Fibroblast of lung (primary cell): ENCODE results near the gene GTF3C2. TPM values are rescaled to one million over a fixed set of nuclear protein-coding genes. Genes with fewer than 3 reads are reported as not detected.
"Not testable (repeated sequence)": the region's sequence is repeated elsewhere in the genome, so short reads cannot be mapped to it uniquely, and the experiment has no call there.

Experiments
- DNase-seq, 2 donors: peaks; one replicate each; pipeline versions ENCODE4 v3.0.0 to v3.0.0-alpha.2; 2010; ENCODE audit warnings: low read depth in 2 of 2
- H2AFZ ChIP-seq: 2 replicates; pipeline ENCODE4 v1.5.1; 2012; ENCODE audit warnings: low read length, control low read depth, inconsistent platforms
- H3K27ac ChIP-seq: 2 replicates; pipeline ENCODE4 v1.5.1; 2011; ENCODE audit warnings: low read length, control low read depth; ENCODE audit not compliant: insufficient read depth
- H3K27me3 ChIP-seq: 2 replicates; pipeline ENCODE4 v1.5.1; 2011; ENCODE audit warnings: mild to moderate bottlenecking, low read length; ENCODE audit not compliant: control insufficient read depth, insufficient read depth
- H3K36me3 ChIP-seq: 2 replicates; pipeline ENCODE4 v1.5.1; 2011; ENCODE audit warnings: low read length; ENCODE audit not compliant: control insufficient read depth, insufficient read depth
- H3K4me1 ChIP-seq: 2 replicates; pipeline ENCODE4 v1.5.1; 2011; ENCODE audit warnings: low read length; ENCODE audit not compliant: control insufficient read depth, insufficient read depth; ENCODE audit errors: extremely low read depth
- H3K4me2 ChIP-seq: 2 replicates; pipeline ENCODE4 v1.5.1; 2011; ENCODE audit warnings: low read length, control low read depth; ENCODE audit not compliant: insufficient read depth; ENCODE audit errors: extremely low read depth
- H3K4me3 ChIP-seq, 4 experiments: fragments of 200-600 bp in 1 of 4; sonication (generic) in 1 of 4; replicated peaks in 1 of 4; 2 replicates each; pipeline ENCODE4 v1.5.1; 2011 to 2016; ENCODE audit warnings: low read length in 4 of 4, low read depth in 3 of 4, mild to moderate bottlenecking in 3 of 4, control low read depth in 2 of 4, inconsistent platforms in 1 of 4, mixed read lengths in 1 of 4; ENCODE audit not compliant: insufficient read depth in 1 of 4; ENCODE audit errors: control extremely low read depth in 1 of 4
- H3K79me2 ChIP-seq: 2 replicates; pipeline ENCODE4 v1.5.1; 2012; ENCODE audit warnings: mild to moderate bottlenecking, low read length, inconsistent platforms; ENCODE audit not compliant: control insufficient read depth, insufficient read depth
- H3K9ac ChIP-seq: 2 replicates; pipeline ENCODE4 v1.5.1; 2011; ENCODE audit warnings: mild to moderate bottlenecking, low read length, control low read depth; ENCODE audit not compliant: insufficient read depth
- H3K9me3 ChIP-seq: 2 replicates; pipeline ENCODE4 v1.5.1; 2012; ENCODE audit warnings: low read depth, low read length; ENCODE audit not compliant: control insufficient read depth, insufficient read depth
- H4K20me1 ChIP-seq: 2 replicates; pipeline ENCODE4 v1.5.1; 2011; ENCODE audit warnings: low read length; ENCODE audit not compliant: control insufficient read depth, insufficient read depth; ENCODE audit errors: extremely low read depth
- EZH2 ChIP-seq: IDR thresholded peaks from 2 replicates; pipeline ENCODE4 v1.5.1; 2012; ENCODE audit warnings: low read length, control low read depth, mild to moderate bottlenecking; ENCODE audit errors: missing control alignments
- polyA plus RNA-seq, 2 donors: library from polyadenylated mRNA; depleted of rRNA in 1 of 2; stranded (reverse) in 1 of 2; unstranded in 1 of 2; fragments of >200 nt; gene quantifications; 2 replicates each; pipeline ENCODE4 v1.2.1, GENCODE V29; 2011 to 2012; ENCODE audit warnings: missing spikeins in 1 of 2
- total RNA-seq: library from RNA; depleted of rRNA; stranded (reverse); fragments of >200 nt; gene quantifications from 2 replicates; pipeline ENCODE4 v1.2.1, GENCODE V29; 2014
- TF ChIP-seq, protein P1 (sequence below), 2 donors: IDR thresholded peaks in 1 of 2; conservative IDR thresholded peaks in 1 of 2; 1 replicate in 1 of 2; 2 replicates in 1 of 2; pipeline ENCODE4 v1.5.1; 2011 to 2012; ENCODE audit warnings: low read length in 2 of 2, control low read depth in 1 of 2, inconsistent platforms in 1 of 2, low read depth in 1 of 2, mild to moderate bottlenecking in 1 of 2

GTF3C2 gene
- total and polyA plus RNA-seq, 2 donors (not counting 1 experiment from before 2014, with no cell fraction given) = 19.2 to 30.2 TPM

DNA sequence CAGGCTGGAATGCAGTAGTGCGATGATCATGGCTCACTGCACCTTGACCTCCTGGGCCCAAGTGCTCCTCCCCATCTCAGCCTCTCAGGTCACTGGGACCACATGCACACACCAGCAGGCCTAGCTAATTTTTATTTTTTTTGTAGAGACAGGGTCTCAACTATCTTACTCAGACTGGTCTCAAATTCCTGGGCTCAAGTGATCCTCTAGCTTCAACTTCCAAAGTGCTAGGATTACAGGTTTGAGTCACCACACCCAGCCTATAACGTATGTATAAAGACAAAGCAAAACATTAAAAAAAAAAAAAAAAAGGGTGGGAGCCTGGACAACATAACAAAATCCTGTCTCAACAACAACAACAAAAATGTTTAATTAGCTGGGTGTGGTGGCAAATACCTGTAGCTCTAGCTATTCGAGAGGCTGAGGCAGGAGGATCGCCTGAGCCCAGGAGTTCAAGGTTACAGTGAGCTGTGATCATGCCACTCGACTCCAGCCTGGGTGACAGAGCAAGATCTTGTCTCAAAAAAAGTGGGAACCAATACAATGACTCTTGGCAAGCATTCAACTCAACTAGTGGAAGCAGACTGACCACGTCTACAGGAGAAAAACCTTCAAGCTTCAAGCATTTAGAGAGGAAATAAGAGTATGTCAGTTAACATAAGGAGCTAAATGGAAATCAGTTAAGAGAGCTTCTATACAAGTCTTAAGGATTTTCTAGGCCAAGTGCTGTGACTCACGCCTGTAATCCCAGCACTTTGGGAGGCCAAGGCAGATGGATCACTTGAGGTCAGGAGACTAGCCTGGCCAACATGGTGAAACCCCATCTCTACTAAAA, 2.6 kb downstream of the GTF3C2 start:
- Histone ChIP-seq H3K4me2 (no peak overlapping the region), H3K4me1 (peaks cover 8% of the 10 kb centered on the region), H4K20me1 (no peaks in the 10 kb centered on the region), H3K27me3 (no peaks in the 10 kb centered on the region), H2AFZ (no peak overlapping the region), H3K9ac (no peak overlapping the region), H3K79me2 (peaks cover 63% of the 10 kb centered on the region), H3K27ac (no peak overlapping the region), H3K4me3 (no peak overlapping the region), H3K9me3 (no peaks in the 10 kb centered on the region), H3K36me3 (no peaks in the 10 kb centered on the region)
- peak in 1 of 2 donors; percentile 45 for DNase-seq
- TF ChIP-seq EZH2 = no peak
- TF ChIP-seq, protein P1, sequence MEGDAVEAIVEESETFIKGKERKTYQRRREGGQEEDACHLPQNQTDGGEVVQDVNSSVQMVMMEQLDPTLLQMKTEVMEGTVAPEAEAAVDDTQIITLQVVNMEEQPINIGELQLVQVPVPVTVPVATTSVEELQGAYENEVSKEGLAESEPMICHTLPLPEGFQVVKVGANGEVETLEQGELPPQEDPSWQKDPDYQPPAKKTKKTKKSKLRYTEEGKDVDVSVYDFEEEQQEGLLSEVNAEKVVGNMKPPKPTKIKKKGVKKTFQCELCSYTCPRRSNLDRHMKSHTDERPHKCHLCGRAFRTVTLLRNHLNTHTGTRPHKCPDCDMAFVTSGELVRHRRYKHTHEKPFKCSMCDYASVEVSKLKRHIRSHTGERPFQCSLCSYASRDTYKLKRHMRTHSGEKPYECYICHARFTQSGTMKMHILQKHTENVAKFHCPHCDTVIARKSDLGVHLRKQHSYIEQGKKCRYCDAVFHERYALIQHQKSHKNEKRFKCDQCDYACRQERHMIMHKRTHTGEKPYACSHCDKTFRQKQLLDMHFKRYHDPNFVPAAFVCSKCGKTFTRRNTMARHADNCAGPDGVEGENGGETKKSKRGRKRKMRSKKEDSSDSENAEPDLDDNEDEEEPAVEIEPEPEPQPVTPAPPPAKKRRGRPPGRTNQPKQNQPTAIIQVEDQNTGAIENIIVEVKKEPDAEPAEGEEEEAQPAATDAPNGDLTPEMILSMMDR (conservative IDR thresholded peaks at IDR 0.05 in 1 of 2, IDR thresholded peaks at IDR 0.05 in 1 of 2; ENCODE audit: low read depth in 1 of 2, low read length in 2 of 2) = no peak

GRCh38 chr2:27353386-27353761, 3.2 kb downstream of the GTF3C2 start:
- H3K4me3 ChIP-seq, H3K9me3 ChIP-seq, H3K36me3 ChIP-seq, H2AFZ ChIP-seq, H3K4me1 ChIP-seq, H4K20me1 ChIP-seq, H3K9ac ChIP-seq, DNase-seq, H3K4me2 ChIP-seq, H3K27me3 ChIP-seq, H3K27ac ChIP-seq: not testable (repeated sequence)
- peaks cover 62% of the 10 kb centered on the region for H3K79me2 ChIP-seq

- H3K36me3 ChIP-seq = no peaks in the 10 kb centered on the region
- peaks cover 64% of the 10 kb centered on the region for H3K79me2 ChIP-seq
- peaks cover 5% of the 10 kb centered on the region for H3K4me1 ChIP-seq
- no peaks in the 10 kb centered on the region for H4K20me1 ChIP-seq
- no peak overlapping the region for H3K9ac ChIP-seq
- no peaks in the 10 kb centered on the region for H3K27me3 ChIP-seq
- no peak overlapping the region for H3K4me2 ChIP-seq
- no peak overlapping the region for H3K27ac ChIP-seq
- H3K4me3 ChIP-seq = no peak overlapping the region
- H3K9me3 ChIP-seq = no peaks in the 10 kb centered on the region
- H2AFZ ChIP-seq = no peak overlapping the region
- no peak for DNase-seq
- TF ChIP-seq EZH2 = no peak
- TF ChIP-seq, protein P1 (conservative IDR thresholded peaks at IDR 0.05 in 1 of 2, IDR thresholded peaks at IDR 0.05 in 1 of 2; ENCODE audit: low read depth in 1 of 2, low read length in 2 of 2) = no peak
Measured at GRCh38 chr2:27351802-27352598, 4.6 kb downstream of the GTF3C2 start.
